ENCODE results near the gene KCNK5.

DNA sequence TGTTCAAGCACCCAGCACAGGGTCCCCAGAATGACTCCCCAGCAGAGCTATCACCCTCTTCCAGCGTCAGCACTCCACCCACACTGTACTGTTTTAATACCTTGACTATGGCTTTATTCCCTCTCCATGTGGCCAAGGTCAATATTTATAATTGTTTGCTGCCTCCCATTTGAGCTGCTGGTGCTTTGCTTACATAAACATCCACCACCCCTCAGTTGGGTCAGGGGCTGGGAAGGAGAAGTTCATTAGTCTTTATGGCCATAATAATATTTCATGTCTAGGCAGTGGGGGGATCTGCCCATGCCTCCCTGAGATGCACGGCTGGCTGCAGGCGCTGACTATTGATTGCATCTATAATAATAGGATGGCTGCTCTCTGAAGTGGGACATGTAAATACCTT is 72.5 kb downstream of the KCNK5 start:
- TF ChIP-seq, protein P1, sequence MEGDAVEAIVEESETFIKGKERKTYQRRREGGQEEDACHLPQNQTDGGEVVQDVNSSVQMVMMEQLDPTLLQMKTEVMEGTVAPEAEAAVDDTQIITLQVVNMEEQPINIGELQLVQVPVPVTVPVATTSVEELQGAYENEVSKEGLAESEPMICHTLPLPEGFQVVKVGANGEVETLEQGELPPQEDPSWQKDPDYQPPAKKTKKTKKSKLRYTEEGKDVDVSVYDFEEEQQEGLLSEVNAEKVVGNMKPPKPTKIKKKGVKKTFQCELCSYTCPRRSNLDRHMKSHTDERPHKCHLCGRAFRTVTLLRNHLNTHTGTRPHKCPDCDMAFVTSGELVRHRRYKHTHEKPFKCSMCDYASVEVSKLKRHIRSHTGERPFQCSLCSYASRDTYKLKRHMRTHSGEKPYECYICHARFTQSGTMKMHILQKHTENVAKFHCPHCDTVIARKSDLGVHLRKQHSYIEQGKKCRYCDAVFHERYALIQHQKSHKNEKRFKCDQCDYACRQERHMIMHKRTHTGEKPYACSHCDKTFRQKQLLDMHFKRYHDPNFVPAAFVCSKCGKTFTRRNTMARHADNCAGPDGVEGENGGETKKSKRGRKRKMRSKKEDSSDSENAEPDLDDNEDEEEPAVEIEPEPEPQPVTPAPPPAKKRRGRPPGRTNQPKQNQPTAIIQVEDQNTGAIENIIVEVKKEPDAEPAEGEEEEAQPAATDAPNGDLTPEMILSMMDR (IDR thresholded peaks at IDR 0.05): no peak
- no peak for TF ChIP-seq POLR2AphosphoS5 (IDR thresholded peaks at IDR 0.05)
- no peak for TF ChIP-seq POLR2A (IDR thresholded peaks at IDR 0.05)
- TF ChIP-seq EP300 (IDR thresholded peaks at IDR 0.05): no peak

All from upper lobe of left lung (tissue), 4 donors.